NOMO-1 treated with DMSO at 0.1 percent for 48 hours (cell line): ENCODE results near the gene HCST.

ENCODE experiments used
- DNase-seq: peaks from one replicate; lab custom pipeline; 2025; ENCODE audit not compliant: unreplicated experiment; lab: John Stamatoyannopoulos, UW

Gene HCST

DNA sequence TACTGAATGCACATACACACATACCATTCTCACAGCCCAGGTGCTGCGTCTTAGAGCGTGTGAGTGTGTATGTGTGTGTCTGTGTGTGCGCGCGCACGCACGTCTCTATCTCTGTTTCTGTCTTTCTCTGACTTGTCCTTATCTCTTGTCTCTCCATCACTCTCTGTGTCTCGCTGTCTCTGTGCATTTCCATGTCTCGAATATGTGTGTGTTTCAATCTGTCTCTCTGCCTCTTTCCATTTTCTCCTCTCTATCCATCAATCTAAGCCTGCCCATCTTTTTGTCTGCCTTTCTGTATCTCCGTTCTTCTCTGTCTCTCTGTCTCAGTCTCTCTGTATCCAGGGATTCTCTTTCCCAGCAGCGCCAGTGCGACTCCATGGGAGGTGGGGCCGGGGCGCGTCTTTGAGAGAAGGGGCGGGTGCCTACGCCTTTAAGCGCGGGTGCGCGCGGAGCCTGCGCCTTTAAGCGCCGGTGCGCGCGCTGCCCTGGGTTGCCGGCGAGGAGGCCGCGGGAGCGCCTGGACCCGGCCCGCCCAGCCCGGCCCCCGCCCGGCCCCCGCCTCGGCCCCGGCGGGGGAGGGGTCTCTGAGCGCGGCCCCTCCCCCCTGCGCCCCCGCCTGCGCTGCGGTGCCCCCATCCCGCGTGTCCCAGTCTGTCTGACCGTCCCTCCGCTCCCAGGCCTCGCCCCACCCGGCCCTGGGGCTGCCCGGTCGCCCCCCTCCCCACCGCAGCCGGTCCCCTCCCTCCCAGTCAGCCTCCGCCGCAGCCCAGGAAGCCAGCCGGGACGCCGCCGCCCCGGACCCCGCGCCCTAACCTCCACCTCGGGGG, 33.8 kb downstream of the HCST start, which contains the start of gene LRFN3:
Gene LRFN3, plus strand, starts transcription at position 464 of the 827 bp plus-strand sequence. CDS start 3,052 bp downstream, outside the sequence.
- peak; percentile 12 for DNase-seq

DNA sequence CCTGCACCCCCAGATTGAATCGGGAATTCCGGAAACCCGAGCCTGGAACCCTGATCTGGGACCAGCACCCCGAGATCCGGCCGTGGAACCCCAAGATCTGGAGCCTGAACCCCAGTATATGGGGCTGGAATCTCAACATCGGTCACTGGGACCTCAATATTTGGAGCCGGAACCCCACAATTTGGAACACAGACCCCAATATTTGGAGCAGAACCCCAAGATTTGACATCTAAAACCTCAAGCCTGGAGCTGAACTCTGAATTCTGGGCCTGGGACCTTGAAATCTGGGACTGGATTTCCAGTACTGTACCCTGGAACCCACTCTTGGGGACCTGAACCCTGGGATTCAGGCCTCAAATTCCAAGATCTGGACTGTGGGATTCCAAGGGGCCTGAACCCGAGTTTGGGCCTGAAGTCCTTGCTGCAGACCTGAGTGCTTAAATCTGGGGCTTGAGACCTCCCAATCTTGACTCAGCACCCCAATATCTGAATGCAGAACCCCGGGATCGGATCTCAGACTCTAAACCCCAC, 34.5 kb downstream of the HCST start:
- no peak for DNase-seq

DNA sequence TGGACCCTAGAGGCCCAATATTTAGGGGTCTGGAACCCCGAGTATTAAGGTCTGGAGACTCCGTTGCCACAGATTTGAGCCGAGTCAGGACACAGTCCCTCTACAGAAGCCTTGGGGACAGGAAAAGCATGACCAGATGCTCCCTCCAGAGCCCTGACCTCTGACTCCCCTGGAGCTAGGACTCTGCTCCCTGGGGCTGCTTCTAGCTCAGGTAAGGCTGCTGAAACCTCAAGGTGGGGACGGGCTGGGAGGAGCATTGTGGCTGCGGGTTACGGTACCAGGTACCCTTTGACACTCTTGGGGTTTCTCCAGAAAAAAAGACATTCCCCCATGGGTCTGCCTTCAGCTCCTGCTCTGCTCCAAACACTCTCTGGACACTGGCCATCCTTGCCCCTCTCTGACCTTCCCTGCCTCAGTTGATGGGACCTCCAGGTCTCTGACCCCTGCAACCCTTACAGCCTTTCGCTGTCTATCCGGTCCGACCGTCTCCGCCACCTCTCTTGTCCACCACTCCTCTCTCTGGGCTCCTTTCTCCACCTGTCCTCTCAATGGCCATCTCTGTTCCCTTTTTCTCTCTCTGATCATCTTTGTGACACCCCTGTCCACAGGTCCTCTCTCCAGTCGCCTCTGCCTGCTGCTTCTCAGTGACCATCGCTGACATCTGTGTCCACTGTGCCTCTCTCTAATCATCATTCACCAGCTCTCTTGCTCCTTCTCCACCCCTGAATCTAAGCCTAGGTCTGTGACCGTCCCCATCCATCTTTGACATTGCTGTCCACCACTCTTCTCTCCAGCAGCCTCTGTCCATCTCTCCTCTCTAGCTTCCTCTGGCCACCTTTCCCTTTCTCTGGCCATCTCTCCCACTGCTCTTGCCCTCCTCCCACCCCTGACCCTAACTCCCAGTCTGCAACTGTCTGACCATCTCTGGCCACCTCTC, 35.3 kb downstream of the HCST start:
- DNase-seq: no peak

- DNase-seq: no peak
Observed at GRCh38 chr19:35938282-35939224, 36.2 kb downstream of the HCST start.

DNA sequence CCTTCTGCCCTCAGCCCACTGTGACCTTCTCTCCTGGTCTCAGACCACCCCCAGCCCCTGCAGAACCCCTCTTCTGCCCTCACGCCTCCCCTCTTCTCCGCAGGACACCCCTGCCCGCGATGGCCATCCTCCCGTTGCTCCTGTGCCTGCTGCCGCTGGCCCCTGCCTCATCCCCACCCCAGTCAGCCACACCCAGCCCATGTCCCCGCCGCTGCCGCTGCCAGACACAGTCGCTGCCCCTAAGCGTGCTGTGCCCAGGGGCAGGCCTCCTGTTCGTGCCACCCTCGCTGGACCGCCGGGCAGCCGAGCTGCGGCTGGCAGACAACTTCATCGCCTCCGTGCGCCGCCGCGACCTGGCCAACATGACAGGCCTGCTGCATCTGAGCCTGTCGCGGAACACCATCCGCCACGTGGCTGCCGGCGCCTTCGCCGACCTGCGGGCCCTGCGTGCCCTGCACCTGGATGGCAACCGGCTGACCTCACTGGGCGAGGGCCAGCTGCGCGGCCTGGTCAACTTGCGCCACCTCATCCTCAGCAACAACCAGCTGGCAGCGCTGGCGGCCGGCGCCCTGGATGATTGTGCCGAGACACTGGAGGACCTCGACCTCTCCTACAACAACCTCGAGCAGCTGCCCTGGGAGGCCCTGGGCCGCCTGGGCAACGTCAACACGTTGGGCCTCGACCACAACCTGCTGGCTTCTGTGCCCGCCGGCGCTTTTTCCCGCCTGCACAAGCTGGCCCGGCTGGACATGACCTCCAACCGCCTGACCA, 37.2 kb downstream of the HCST start:
- DNase-seq: no peak

DNA sequence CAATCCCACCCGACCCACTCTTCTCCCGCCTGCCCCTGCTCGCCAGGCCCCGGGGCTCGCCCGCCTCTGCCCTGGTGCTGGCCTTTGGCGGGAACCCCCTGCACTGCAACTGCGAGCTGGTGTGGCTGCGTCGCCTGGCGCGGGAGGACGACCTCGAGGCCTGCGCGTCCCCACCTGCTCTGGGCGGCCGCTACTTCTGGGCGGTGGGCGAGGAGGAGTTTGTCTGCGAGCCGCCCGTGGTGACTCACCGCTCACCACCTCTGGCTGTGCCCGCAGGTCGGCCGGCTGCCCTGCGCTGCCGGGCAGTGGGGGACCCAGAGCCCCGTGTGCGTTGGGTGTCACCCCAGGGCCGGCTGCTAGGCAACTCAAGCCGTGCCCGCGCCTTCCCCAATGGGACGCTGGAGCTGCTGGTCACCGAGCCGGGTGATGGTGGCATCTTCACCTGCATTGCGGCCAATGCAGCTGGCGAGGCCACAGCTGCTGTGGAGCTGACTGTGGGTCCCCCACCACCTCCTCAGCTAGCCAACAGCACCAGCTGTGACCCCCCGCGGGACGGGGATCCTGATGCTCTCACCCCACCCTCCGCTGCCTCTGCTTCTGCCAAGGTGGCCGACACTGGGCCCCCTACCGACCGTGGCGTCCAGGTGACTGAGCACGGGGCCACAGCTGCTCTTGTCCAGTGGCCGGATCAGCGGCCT, 37.9 kb downstream of the HCST start:
- DNase-seq: no peak

DNA sequence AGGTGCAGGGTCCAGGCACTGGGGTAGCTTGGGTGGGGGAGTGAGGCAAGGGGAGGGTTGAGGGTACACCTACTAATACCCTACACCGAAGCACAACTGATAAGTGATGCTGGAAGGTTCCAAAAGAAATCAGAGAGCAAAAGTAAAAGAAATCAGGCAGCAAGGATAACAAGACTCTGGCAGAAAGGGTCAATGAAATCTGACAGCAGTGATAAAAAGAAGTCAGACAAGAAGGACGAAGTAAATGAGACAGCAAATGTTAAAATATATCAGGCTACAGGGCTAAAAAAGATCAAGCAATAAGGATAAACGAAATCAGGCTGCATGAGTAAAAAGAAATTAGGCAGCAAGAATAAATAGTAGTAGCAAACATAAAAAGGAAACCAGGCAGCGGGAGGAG, 38.5 kb downstream of the HCST start:
- no peak for DNase-seq

DNA sequence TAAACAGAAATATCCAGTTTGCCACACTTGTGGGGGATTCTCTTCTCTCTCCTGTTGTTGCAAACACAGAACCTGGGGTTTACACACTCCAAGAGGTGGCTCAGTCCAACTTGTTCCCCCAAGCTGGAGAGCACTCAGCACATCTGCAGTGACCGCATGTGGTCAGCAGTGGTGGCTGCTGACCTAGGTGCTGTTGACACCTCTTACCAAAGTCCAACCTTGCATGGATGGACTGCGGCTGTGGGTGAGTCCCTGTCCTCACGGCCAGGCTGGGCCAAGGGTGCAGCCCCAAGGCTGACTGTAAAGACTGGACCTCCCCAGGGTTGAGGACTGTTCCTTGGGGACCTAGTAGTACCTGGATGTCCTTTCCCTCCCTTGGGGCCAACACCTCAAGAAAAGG, 39.9 kb downstream of the HCST start:
- DNase-seq: no peak

DNA sequence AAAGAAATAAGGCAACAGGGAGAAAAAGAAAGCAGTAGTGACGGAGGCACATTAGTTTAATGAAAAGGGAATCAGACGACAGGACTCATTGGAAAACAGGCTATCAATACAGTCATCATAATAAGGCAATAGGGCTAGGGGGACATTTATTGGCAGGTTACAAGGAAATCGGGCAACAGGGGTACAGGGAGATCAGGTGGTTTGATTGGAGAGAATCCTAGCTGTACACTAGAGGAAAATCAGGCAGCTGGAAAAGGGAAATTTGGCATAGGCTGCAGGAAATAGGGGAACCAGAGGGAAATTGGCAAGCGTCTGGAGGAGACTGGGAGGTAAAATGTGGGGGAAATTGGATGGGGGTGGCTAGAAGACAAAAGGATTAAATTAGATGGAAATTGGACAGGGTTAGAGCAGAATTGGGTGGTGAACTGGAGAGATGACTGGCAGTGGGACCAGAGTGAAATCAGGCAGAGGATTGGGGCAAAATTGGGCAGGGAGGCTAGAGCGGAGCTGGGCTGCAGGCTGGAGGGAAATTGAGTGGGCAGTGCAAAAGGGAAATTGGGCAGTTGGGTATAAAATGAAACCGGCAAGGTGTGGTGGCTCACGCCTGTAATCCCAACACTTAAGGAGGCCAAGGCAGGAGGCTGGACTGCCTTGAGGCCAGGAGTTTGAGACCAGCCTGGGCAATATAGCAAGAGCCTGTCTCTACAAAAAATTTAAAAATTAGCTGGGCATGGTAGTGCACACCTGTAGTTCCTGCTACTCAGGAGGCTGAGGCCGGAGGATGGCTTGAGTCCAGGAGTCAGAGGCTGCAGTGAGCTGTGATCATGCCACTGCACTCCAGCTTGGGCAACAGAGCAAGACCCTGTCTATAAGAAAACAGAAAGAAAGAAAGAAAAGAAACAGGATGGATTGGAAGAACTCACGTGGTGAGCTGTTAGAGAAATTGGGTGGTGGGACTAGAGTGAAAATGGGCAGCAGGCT, 41.3 kb downstream of the HCST start:
- no peak for DNase-seq

- DNase-seq: no peak
Observed at GRCh38 chr19:35944556-35944955, 42.2 kb downstream of the HCST start.

GRCh38 chr19:35945121-35945790, 42.9 kb downstream of the HCST start:
- no peak for DNase-seq

- DNase-seq: no peak
Observed at GRCh38 chr19:35946203-35946602, 43.9 kb downstream of the HCST start.

DNA sequence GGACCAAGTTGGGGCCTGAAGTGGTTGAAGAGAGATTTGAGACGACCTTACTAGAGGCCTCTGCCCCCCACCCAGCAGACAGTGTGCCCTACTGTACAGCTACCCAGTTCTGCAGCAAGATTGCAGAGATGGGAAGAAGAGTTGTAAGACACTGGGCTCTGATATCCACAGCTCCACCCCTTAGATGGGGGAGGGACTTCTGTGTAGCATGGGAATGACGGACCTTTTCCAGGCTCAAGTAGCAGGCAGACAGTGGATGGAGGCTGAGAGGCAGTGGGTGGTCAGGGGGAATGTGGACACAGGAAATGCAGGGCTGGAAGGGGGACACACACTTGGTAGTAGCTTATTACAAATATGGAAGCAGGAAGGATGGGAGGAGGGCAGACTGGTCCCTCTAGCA, 46.8 kb downstream of the HCST start:
- DNase-seq: no peak
